Keratinocyte (primary cell): ENCODE data around the gene CECR2. TPM values are rescaled to one million over a fixed set of nuclear protein-coding genes. Genes with fewer than 3 reads are reported as not detected.

Source experiments
- DNase-seq: peaks from one replicate; pipeline ENCODE4 v3.0.0-alpha.2; 2011; ENCODE audit warnings: low read depth, missing footprints, low spot score
- FAIRE-seq: peaks from 2 replicates; lab custom pipeline; 2011; peaks lifted over from hg19 to GRCh38; lab: Jason Lieb, UNC
- H2AFZ ChIP-seq: 2 replicates; pipeline ENCODE4 v1.6.0; 2012; ENCODE audit warnings: low read length, control low read depth, inconsistent platforms; ENCODE audit not compliant: control insufficient read depth
- H3K27ac ChIP-seq: 2 replicates; pipeline ENCODE4 v1.5.1; 2011; ENCODE audit warnings: low read length; ENCODE audit not compliant: control insufficient read depth, insufficient read depth
- H3K27me3 ChIP-seq: 3 replicates; pipeline ENCODE4 v1.6.0; 2011; ENCODE audit warnings: low read length; ENCODE audit not compliant: control insufficient read depth, insufficient read depth; ENCODE audit errors: extremely low read depth
- H3K36me3 ChIP-seq, 2 experiments: 2 replicates in 1 of 2; 3 replicates in 1 of 2; pipeline ENCODE4 v1.5.1; 2011; ENCODE audit warnings: low read length in 2 of 2, mild to moderate bottlenecking in 1 of 2; ENCODE audit not compliant: control insufficient read depth in 2 of 2, insufficient read depth in 2 of 2; ENCODE audit errors: extremely low read depth in 1 of 2
- H3K4me1 ChIP-seq: 3 replicates; pipeline ENCODE4 v1.5.1; 2011; ENCODE audit warnings: low read length; ENCODE audit not compliant: control insufficient read depth, insufficient read depth; ENCODE audit errors: extremely low read depth
- H3K4me2 ChIP-seq: 3 replicates; pipeline ENCODE4 v1.6.0; 2011; ENCODE audit warnings: low read depth, low read length; ENCODE audit not compliant: control insufficient read depth, insufficient read depth; ENCODE audit errors: extremely low read depth
- H3K4me3 ChIP-seq, 3 experiments: fragments of 200-600 bp in 1 of 3; sonication (generic) in 1 of 3; 2 replicates in 2 of 3; 3 replicates in 1 of 3; pipeline ENCODE4 v1.5.1; 2011 to 2016; ENCODE audit warnings: low read length in 3 of 3, mild to moderate bottlenecking in 3 of 3, control low read depth in 2 of 3, inconsistent platforms in 1 of 3, low read depth in 1 of 3, mixed read lengths in 1 of 3, mixed run types in 1 of 3, moderate library complexity in 1 of 3; ENCODE audit not compliant: control insufficient read depth in 2 of 3, insufficient read depth in 2 of 3; ENCODE audit errors: extremely low read depth in 1 of 3
- H3K79me2 ChIP-seq: 2 replicates; pipeline ENCODE4 v1.6.0; 2012; ENCODE audit warnings: low read length; ENCODE audit not compliant: control insufficient read depth, insufficient read depth
- H3K9ac ChIP-seq: 3 replicates; pipeline ENCODE4 v1.6.0; 2011; ENCODE audit warnings: low read length; ENCODE audit not compliant: control insufficient read depth, insufficient read depth; ENCODE audit errors: extremely low read depth
- H3K9me1 ChIP-seq: 3 replicates; pipeline ENCODE4 v1.6.0; 2011; ENCODE audit warnings: low read length; ENCODE audit not compliant: control insufficient read depth, insufficient read depth; ENCODE audit errors: extremely low read depth
- H3K9me3 ChIP-seq: 2 replicates; pipeline ENCODE4 v1.5.1; 2012; ENCODE audit warnings: low read depth, low read length; ENCODE audit not compliant: control insufficient read depth
- H4K20me1 ChIP-seq: 3 replicates; pipeline ENCODE4 v1.6.0; 2011; ENCODE audit warnings: low read length; ENCODE audit not compliant: control insufficient read depth, insufficient read depth; ENCODE audit errors: extremely low read depth
- CTCF ChIP-seq, 3 experiments: IDR thresholded peaks in 1 of 3; conservative IDR thresholded peaks in 1 of 3; optimal IDR thresholded peaks in 1 of 3; 2 replicates in 2 of 3; 3 replicates in 1 of 3; pipeline versions ENCODE3 to v1.5.1; 2011; ENCODE audit warnings: low read length in 3 of 3, mild to moderate bottlenecking in 3 of 3, moderate library complexity in 2 of 3, control low read depth in 1 of 3, inconsistent platforms in 1 of 3; ENCODE audit not compliant: insufficient read depth in 2 of 3; ENCODE audit errors: extremely low read depth in 1 of 3
- EZH2 ChIP-seq: IDR thresholded peaks from one replicate; pipeline ENCODE4 v1.6.1; 2012; ENCODE audit warnings: inconsistent platforms, mild to moderate bottlenecking, low read length, moderate library complexity
- dilution Hi-C: fragments of 300-500 bp; cut with MboI; formaldehyde crosslinking; loops from one replicate; pipeline ENCODE4 v1.7.0; 2020; ENCODE audit warnings: low sequenced_read_pairs; ENCODE audit not compliant: extremely low pct_ligation_motif_present
- polyA plus RNA-seq, 5 experiments: library from polyadenylated mRNA; depleted of rRNA in 3 of 5; stranded (reverse) in 3 of 5; stranded (forward) in 1 of 5; unstranded in 1 of 5; fragments of >200 nt; gene quantifications; 1 replicate in 1 of 5; 2 replicates in 3 of 5; 3 replicates in 1 of 5; pipeline versions ENCODE4 v1.2.1 to v1.2.3, GENCODE V29; 2011 to 2012; ENCODE audit warnings: missing spikeins in 2 of 5, low read depth in 1 of 5, low replicate concordance in 1 of 5

The CECR2 gene
- polyA plus RNA-seq, 1 donor (not counting 4 experiments of a cell fraction or from before 2014, with no cell fraction given), result not detected

- dilution Hi-C loops, result no loop called here
- Histone ChIP-seq H3K27ac (no peak overlapping the region), H3K4me1 (no peaks in the 10 kb centered on the region), H3K79me2 (no peaks in the 10 kb centered on the region), H3K9me3 (no peaks in the 10 kb centered on the region), H3K9me1 (no peaks in the 10 kb centered on the region), H3K27me3 (no peaks in the 10 kb centered on the region), H3K4me3 (no peak overlapping the region), H2AFZ (no peak overlapping the region), H3K36me3 (no peaks in the 10 kb centered on the region), H3K9ac (no peak overlapping the region), H4K20me1 (no peaks in the 10 kb centered on the region), H3K4me2 (no peak overlapping the region)
- no peak for DNase-seq
- TF ChIP-seq EZH2, result no peak
- TF ChIP-seq CTCF (optimal IDR thresholded peaks at IDR 0.05 in 1 of 3, IDR thresholded peaks at IDR 0.05 in 1 of 3, conservative IDR thresholded peaks at IDR 0.05 in 1 of 3; ENCODE audit: extremely low read depth in 1 of 3, insufficient read depth in 2 of 3, low read length in 3 of 3), result no peak
- FAIRE-seq, result no peak
Measured at GRCh38 chr22:17460895-17461294, 91.6 kb downstream of the CECR2 start.

- Histone ChIP-seq H3K4me1 (no peaks in the 10 kb centered on the region), H3K36me3 (no peaks in the 10 kb centered on the region), H3K79me2 (no peaks in the 10 kb centered on the region), H3K9me3 (no peaks in the 10 kb centered on the region), H2AFZ (no peak overlapping the region), H3K9me1 (no peaks in the 10 kb centered on the region), H3K27ac (no peak overlapping the region), H4K20me1 (no peaks in the 10 kb centered on the region), H3K4me3 (no peak overlapping the region), H3K27me3 (no peaks in the 10 kb centered on the region), H3K4me2 (no peak overlapping the region), H3K9ac (no peak overlapping the region)
- DNase-seq (no peak), FAIRE-seq (no peak)
- no peak for TF ChIP-seq EZH2
- no peak for TF ChIP-seq CTCF (optimal IDR thresholded peaks at IDR 0.05 in 1 of 3, IDR thresholded peaks at IDR 0.05 in 1 of 3, conservative IDR thresholded peaks at IDR 0.05 in 1 of 3; ENCODE audit: extremely low read depth in 1 of 3, insufficient read depth in 2 of 3, low read length in 3 of 3)
- dilution Hi-C loops, result no loop called here
Measured at GRCh38 chr22:17470880-17471500, 101.7 kb downstream of the CECR2 start.
